Glomerular visceral epithelial cell (primary cell): ENCODE results near the gene ADAMTS14.
"Not testable (repeated sequence)": the region's sequence is repeated elsewhere in the genome, so short reads cannot be mapped to it uniquely, and the experiment has no call there.

Experiments used
- DNase-seq: peaks from one replicate; pipeline ENCODE4 v3.0.0-alpha.2; 2016; ENCODE audit errors: extremely low spot score

Gene ADAMTS14

DNA sequence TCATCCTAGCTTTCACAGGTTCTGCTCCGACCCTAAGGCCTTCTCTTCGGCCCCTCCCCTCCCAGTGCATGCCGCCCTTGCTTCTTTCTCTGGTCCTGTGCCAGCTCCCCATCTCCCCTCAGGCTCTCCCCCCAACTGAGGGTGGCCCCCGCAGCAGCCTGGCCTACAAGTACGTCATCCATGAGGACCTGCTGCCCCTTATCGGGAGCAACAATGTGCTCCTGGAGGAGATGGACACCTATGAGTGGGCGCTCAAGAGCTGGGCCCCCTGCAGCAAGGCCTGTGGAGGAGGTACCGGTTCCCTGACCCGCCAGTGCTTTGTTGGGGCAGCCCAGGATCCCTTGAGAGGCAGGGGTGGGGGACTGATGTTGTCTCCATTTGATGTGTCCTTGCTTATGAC is 79.0 kb downstream of the ADAMTS14 start:
- DNase-seq: no peak

DNA sequence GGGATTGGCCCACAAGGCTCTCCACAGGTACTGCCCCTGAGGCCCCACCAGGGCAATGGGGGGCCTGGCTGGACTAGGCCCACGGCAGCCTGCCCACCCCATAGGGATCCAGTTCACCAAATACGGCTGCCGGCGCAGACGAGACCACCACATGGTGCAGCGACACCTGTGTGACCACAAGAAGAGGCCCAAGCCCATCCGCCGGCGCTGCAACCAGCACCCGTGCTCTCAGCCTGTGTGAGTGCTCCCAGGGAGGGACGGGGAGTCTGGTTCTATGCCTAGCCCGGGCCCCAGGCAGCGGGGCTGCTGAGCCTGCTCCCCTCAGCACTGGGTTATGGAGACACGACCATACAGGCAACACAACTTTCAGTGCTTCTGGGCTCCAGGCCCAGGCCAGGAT is 79.7 kb downstream of the ADAMTS14 start:
- no peak for DNase-seq

DNA sequence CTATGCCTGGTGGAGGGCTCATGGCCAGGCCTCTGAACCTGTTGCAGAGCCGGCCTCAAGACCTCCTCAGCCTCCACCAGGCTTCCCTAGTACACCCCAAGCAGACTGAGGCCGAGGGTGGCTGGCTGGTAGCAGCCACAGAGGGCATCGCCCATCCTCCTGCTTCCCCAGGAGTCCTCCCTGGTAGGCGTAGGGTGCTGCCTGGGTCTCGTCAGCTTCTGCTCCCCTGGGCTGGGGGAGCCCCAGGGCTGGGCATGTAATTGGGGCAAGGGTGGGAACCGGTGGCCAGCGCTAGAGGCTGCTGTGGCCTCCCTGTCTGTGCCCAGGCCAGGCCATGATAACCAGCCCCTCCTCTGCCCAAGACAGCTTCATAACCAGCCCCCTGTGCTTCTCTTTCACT is 80.3 kb downstream of the ADAMTS14 start:
- no peak for DNase-seq

- DNase-seq: no peak
Measured at GRCh38 chr10:70753026-70753663, 80.8 kb downstream of the ADAMTS14 start.

DNA sequence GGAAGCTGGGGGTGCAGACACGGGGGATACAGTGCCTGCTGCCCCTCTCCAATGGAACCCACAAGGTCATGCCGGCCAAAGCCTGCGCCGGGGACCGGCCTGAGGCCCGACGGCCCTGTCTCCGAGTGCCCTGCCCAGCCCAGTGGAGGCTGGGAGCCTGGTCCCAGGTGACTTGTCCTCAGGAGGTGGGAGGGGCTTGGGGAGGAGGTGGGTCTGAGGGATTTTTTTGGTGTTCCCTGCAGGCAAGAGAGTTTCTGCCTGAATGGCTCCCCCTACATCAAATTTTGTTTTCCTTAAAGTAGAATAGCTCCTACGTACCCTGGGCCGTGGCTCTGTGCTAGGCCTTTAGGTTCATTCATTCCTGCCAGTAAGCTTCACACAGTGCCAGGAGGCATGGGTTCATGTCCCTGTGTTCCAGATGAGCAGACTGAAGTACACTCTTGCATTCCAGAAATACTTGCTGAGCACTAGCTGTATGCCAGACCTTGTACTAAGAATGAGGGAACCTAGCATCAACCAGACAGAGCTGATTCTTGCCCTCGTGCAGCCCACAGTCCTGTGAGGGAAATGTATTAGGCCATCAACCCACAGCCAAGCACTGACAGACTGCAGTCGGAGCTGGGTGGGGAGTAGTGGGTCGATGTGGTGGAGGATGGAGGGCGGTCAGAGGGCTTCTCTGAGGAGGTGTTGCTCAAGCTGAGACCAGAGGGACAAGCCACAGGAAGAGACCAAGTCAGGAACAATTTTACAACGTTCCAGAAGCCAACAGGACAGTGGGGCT is 81.7 kb downstream of the ADAMTS14 start:
- DNase-seq: peak; percentile 13

DNA sequence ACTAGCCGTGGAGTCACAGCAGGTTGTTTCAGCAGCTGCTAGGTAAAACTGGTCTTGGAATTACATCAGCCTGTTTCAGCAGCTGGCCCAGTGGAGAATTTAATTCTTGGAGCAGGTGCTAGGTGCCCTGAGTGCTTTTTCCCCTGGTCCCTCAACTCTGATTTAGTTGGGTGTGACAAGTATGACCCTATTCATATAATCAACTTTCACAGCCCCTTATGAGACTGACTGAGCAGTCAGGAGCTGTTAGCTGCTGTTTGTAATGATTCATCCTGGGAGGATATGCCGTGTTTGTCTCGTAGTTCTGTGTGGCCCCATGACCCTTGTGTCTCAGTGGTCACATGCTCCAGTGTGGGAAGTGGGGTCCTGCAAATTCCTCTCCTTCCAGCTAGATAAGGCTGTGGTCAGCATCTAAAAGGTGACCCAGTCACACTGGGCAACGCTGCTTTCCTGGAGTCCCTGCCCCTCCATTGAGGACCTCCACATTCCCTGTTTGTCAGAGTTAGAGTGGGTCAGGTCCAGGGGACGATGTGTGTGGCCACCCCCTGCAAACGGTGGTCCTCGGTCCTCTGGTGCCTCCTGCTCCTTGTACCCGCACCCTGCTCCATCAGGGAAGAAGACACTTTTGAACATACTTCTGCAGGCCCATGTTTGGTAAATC is 84.5 kb downstream of the ADAMTS14 start:
- peak; percentile 9 for DNase-seq

GRCh38 chr10:70757856-70758255 is 85.5 kb downstream of the ADAMTS14 start:
- DNase-seq: no peak

GRCh38 chr10:70758757-70759514 is 86.6 kb downstream of the ADAMTS14 start:
- peak; percentile 70 for DNase-seq

DNA sequence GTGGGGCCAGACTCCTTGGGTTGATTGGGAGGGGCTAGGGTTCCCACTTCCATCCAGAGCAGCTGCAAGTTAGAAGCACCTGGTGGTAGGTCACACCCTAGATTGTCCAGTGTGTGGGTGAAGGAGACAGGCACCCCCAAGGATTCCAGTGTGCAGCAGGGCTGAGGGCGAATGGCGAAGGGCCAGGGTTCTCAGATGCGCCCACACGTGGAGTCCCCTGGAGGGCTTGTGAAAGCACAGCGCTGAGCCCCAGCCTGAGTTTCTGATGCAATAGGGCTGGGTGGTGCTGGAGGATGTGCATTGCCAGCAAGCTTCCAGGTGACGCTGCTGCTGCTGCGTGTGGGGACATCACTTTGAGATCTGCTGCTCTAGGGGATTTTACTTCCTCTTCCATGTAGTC is 87.5 kb downstream of the ADAMTS14 start:
- no peak for DNase-seq

GRCh38 chr10:70760271-70760787 is 88.0 kb downstream of the ADAMTS14 start:
- no peak for DNase-seq

- DNase-seq: no peak
Measured at GRCh38 chr10:70761031-70761601, 88.8 kb downstream of the ADAMTS14 start.

GRCh38 chr10:70761727-70762350 is 89.5 kb downstream of the ADAMTS14 start:
- no peak for DNase-seq

DNA sequence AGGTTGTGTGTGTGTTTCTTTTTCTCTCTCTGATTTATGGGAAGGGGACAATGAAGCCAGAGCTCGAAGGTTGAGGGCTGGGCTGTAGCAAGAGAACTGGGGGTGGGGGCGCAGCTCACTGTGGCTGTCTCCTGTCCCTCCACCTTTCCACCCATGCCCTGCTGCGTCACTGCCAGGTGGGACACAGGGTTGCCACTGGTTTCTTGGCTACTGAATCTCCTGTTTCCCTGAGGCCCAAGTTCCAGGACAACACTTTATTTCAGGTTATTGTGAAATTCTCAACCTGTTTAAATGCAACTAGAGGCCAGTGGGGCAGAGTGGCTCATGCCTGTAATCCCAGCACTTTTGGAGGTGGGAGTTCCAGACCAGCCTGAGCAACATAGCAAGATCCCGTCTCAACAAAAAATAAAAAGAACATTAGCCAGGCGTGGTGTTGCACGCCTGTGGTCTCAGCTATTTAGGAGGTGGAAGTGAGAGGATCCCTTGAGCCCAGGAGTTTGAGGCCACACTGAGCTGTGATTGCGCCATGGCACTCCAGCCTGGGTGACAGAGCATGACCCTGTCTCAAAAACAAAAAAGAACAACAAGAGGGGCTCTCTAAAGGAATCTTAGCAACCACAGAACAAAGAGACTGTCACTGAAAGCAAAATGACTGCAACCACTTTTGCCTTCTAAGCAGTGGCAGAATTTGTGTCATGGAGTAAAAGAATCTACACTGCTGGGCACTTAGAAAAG is 90.3 kb downstream of the ADAMTS14 start:
- no peak for DNase-seq

DNA sequence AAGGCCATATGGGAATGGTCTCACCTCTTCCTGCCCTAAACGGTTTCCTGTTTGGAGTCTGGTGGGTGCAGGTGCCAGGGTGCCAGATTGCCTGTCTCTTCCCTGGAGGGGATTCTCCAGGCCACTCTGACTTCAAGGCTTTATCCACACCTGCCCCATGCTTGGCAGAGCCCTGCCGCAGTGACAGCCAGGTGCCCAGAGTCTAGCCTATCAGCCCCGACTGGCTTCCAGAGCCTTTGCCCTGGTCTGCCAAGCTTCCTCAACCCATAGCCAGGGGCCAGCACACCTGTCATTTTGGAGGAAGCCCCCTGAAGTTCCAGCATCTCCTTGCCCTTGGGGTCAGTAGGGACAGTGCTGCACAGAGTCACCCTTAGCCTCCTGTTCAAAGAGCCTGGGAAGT is 91.3 kb downstream of the ADAMTS14 start:
- no peak for DNase-seq

- DNase-seq: no peak
Measured at GRCh38 chr10:70765794-70766594, 93.7 kb downstream of the ADAMTS14 start.

DNA sequence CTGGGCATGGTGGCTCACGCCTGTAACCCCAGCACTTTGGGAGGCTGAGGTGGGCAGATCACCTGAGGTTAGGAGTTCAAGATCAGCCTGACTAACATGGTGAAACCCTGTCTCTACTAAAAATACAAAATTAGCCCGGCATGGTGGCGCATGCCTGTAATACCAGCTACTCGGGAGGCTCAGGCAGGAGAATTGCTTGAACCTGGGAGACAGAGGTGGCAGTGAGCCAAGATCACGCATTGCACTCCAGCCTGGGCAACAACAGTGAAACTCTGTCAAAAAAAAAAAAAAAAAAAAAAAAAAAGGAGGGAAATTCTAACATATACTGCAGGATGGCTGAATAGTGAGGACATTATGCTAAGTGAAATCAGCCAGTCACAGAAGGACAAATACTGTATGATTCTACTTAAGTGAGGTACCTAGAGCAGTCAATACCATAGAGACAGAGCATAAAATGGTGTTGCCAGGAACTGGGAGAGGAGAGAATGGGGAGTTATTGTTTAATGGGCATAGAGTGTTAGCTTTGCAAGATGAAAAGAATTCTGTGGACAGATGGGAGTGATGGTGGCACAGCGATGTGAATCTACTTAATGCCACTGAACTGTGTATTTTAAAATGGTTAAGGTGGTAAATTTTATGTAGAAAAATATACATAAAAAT is 95.8 kb downstream of the ADAMTS14 start:
- not testable (repeated sequence) for DNase-seq

- no peak for DNase-seq
Measured at GRCh38 chr10:70769121-70769520, 96.8 kb downstream of the ADAMTS14 start.

DNA sequence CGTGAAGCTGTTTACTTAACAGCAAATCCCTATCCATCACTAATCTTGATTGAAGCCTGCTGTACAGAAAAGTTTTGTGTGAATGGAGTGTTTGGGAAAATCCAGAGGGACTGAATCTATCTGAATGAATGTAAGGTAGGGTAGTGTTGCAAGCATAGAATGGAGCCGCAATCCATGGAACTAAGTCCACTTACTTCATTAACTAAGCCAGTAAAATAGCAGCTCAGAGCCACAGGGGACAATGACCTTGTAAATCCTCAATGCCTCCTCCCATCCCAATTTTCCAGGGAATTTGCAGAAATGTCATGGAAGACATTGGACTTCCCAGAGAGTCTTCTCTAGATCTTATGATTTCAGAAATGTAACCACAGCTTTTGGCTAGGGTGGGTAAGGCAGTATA is 97.7 kb downstream of the ADAMTS14 start:
- no peak for DNase-seq

- DNase-seq: not testable (repeated sequence)
Measured at GRCh38 chr10:70770516-70770915, 98.2 kb downstream of the ADAMTS14 start.
